Stomach (tissue), 4 donors: ENCODE data around the gene TNFRSF11A.

Source experiments
- CTCF ChIP-seq, 7 experiments: fragments of 450-650 bp in 4 of 7; fragments of 200-600 bp in 3 of 7; sonication (generic) in 3 of 7; IDR thresholded peaks; one replicate each; pipeline ENCODE4 v1.5.1; 2016 to 2019; ENCODE audit warnings: antibody characterized with exemption in 7 of 7, control low read depth in 2 of 7, mild to moderate bottlenecking in 1 of 7
- EP300 ChIP-seq: sonication (generic); formaldehyde crosslinking; IDR thresholded peaks from one replicate; pipeline ENCODE4 v1.6.1; 2017; ENCODE audit warnings: antibody characterized with exemption
- POLR2A ChIP-seq, 4 donors: fragments of 450-650 bp; IDR thresholded peaks; one replicate each; pipeline ENCODE4 v1.6.1; 2016; ENCODE audit warnings: antibody characterized with exemption in 4 of 4, control low read depth in 2 of 4, mild to moderate bottlenecking in 1 of 4, moderate library complexity in 1 of 4

GRCh38 chr18:62384068-62384467 lies 59.0 kb downstream of the TNFRSF11A start:
- TF ChIP-seq CTCF (IDR thresholded peaks at IDR 0.05) (no peak), POLR2A (IDR thresholded peaks at IDR 0.05) (no peak), EP300 (no peak)
